HUES6 (cell line): ENCODE results near the gene SUDS3.

Experiments
- H3K27ac ChIP-seq: 2 replicates; pipeline ENCODE4 v1.7.0; 2013; ENCODE audit warnings: low read depth, mild to moderate bottlenecking, low read length, inconsistent platforms
- H3K27me3 ChIP-seq: 2 replicates; pipeline ENCODE4 v1.6.1; 2013; ENCODE audit warnings: low read length; ENCODE audit not compliant: control insufficient read depth, insufficient read depth
- H3K36me3 ChIP-seq: 2 replicates; pipeline ENCODE4 v1.6.1; 2013; ENCODE audit warnings: low read length; ENCODE audit not compliant: control insufficient read depth, insufficient read depth
- H3K4me1 ChIP-seq: 2 replicates; pipeline ENCODE4 v1.6.1; 2013; ENCODE audit warnings: low read length; ENCODE audit not compliant: control insufficient read depth, insufficient read depth
- H3K4me3 ChIP-seq: 2 replicates; pipeline ENCODE4 v1.5.1; 2013; ENCODE audit warnings: low read depth, low read length
- H3K9ac ChIP-seq: one replicate; pipeline ENCODE4 v1.6.1; 2013; ENCODE audit warnings: mild to moderate bottlenecking, low read length
- H3K9me3 ChIP-seq: 2 replicates; pipeline ENCODE4 v1.6.1; 2013; ENCODE audit warnings: low read depth, low read length; ENCODE audit not compliant: control insufficient read depth, insufficient read depth

SUDS3 gene

GRCh38 chr12:118456741-118457140 is 80.4 kb downstream of the SUDS3 start:
- no peaks in the 10 kb centered on the region for H3K4me1 ChIP-seq
- H3K4me3 ChIP-seq: no peak overlapping the region
- no peaks in the 10 kb centered on the region for H3K36me3 ChIP-seq
- peaks cover 10% of the 10 kb centered on the region; the same call in 1 of the 2 replicates for H3K9me3 ChIP-seq
- H3K9ac ChIP-seq: no peak overlapping the region
- no peak overlapping the region for H3K27ac ChIP-seq
- H3K27me3 ChIP-seq: no peaks in the 10 kb centered on the region

GRCh38 chr12:118459110-118459509 is 82.8 kb downstream of the SUDS3 start:
- no peak overlapping the region for H3K9ac ChIP-seq
- peaks cover 10% of the 10 kb centered on the region; the same call in 1 of the 2 replicates for H3K9me3 ChIP-seq
- no peaks in the 10 kb centered on the region for H3K36me3 ChIP-seq
- H3K27ac ChIP-seq: no peak overlapping the region
- H3K4me3 ChIP-seq: no peak overlapping the region
- H3K4me1 ChIP-seq: no peaks in the 10 kb centered on the region
- no peaks in the 10 kb centered on the region for H3K27me3 ChIP-seq

- Histone ChIP-seq H3K9me3 (peaks cover 10% of the 10 kb centered on the region; the same call in 1 of the 2 replicates), H3K4me1 (no peaks in the 10 kb centered on the region), H3K27ac (no peak overlapping the region), H3K9ac (no peak overlapping the region), H3K36me3 (no peaks in the 10 kb centered on the region), H3K4me3 (no peak overlapping the region), H3K27me3 (no peaks in the 10 kb centered on the region)
These were observed 87.3 kb downstream of the SUDS3 start for GRCh38 chr12:118463677-118464076.

- Histone ChIP-seq H3K36me3 (no peaks in the 10 kb centered on the region), H3K27ac (no peak overlapping the region), H3K9me3 (no peaks in the 10 kb centered on the region), H3K4me3 (no peak overlapping the region), H3K4me1 (no peaks in the 10 kb centered on the region), H3K27me3 (no peaks in the 10 kb centered on the region), H3K9ac (no peak overlapping the region)
These were observed 89.4 kb downstream of the SUDS3 start for GRCh38 chr12:118465706-118466105.
